Subcutaneous abdominal adipose tissue (tissue), 5 donors: ENCODE results near the gene RHOU.
"Not testable (repeated sequence)": the region's sequence is repeated elsewhere in the genome, so short reads cannot be mapped to it uniquely, and the experiment has no call there.

Source experiments
- H3K27ac ChIP-seq: one replicate; pipeline ENCODE4 v1.7.0; 2013; ENCODE audit warnings: low read depth, mild to moderate bottlenecking, inconsistent platforms, low read length, moderate library complexity
- H3K27me3 ChIP-seq, 5 donors: one replicate each; pipeline ENCODE4 v1.7.0; 2013; ENCODE audit warnings: low read length in 5 of 5, inconsistent platforms in 1 of 5; ENCODE audit not compliant: control insufficient read depth in 5 of 5, insufficient read depth in 4 of 5
- H3K36me3 ChIP-seq, 5 donors: one replicate each; pipeline ENCODE4 v1.7.0; 2013; ENCODE audit warnings: low read length in 5 of 5; ENCODE audit not compliant: control insufficient read depth in 5 of 5, insufficient read depth in 5 of 5
- H3K4me1 ChIP-seq, 5 donors: one replicate each; pipeline ENCODE4 v1.7.0; 2013; ENCODE audit warnings: low read length in 5 of 5, mild to moderate bottlenecking in 3 of 5, moderate library complexity in 1 of 5; ENCODE audit not compliant: control insufficient read depth in 5 of 5, insufficient read depth in 5 of 5
- H3K4me3 ChIP-seq, 5 donors: one replicate each; pipeline ENCODE4 v1.7.0; 2013; ENCODE audit warnings: low read length in 5 of 5, low read depth in 1 of 5
- H3K9ac ChIP-seq, 5 donors: one replicate each; pipeline ENCODE4 v1.7.0; 2013; ENCODE audit warnings: low read length in 5 of 5, mild to moderate bottlenecking in 4 of 5, moderate library complexity in 3 of 5
- H3K9me3 ChIP-seq, 5 donors: one replicate each; pipeline ENCODE4 v1.7.0; 2013; ENCODE audit warnings: low read length in 5 of 5; ENCODE audit not compliant: control insufficient read depth in 5 of 5
- donor health status: healthy.
- donor health status: healthy.
- donor health status: healthy.
- donor health status: healthy.
- donor health status: healthy.

RHOU gene

GRCh38 chr1:228767636-228768354 lies 32.5 kb downstream of the RHOU start:
- H3K4me3 ChIP-seq: no peak overlapping the region
- H3K27me3 ChIP-seq: no peaks in the 10 kb centered on the region
- H3K36me3 ChIP-seq: no peaks in the 10 kb centered on the region
- no peak overlapping the region for H3K27ac ChIP-seq
- no peaks in the 10 kb centered on the region for H3K4me1 ChIP-seq
- no peaks in the 10 kb centered on the region for H3K9me3 ChIP-seq
- H3K9ac ChIP-seq: no peak overlapping the region

- Histone ChIP-seq H3K27me3 (no peaks in the 10 kb centered on the region), H3K36me3 (no peaks in the 10 kb centered on the region), H3K9me3 (no peaks in the 10 kb centered on the region), H3K27ac (no peak overlapping the region), H3K9ac (no peak overlapping the region), H3K4me3 (no peak overlapping the region), H3K4me1 (no peaks in the 10 kb centered on the region)
Measured at GRCh38 chr1:228768355-228769000, 33.2 kb downstream of the RHOU start.

GRCh38 chr1:228770779-228771223 lies 35.5 kb downstream of the RHOU start:
- no peaks in the 10 kb centered on the region for H3K36me3 ChIP-seq
- no peak overlapping the region for H3K27ac ChIP-seq
- H3K9me3 ChIP-seq: no peaks in the 10 kb centered on the region
- no peaks in the 10 kb centered on the region for H3K4me1 ChIP-seq
- H3K9ac ChIP-seq: no peak overlapping the region
- no peak overlapping the region for H3K4me3 ChIP-seq
- H3K27me3 ChIP-seq: no peaks in the 10 kb centered on the region

- no peaks in the 10 kb centered on the region for H3K27me3 ChIP-seq
- no peaks in the 10 kb centered on the region for H3K4me1 ChIP-seq
- H3K27ac ChIP-seq: no peak overlapping the region
- H3K4me3 ChIP-seq: no peak overlapping the region
- no peaks in the 10 kb centered on the region for H3K36me3 ChIP-seq
- H3K9me3 ChIP-seq: no peaks in the 10 kb centered on the region
- no peak overlapping the region for H3K9ac ChIP-seq
Measured at GRCh38 chr1:228772516-228773212, 37.4 kb downstream of the RHOU start.

GRCh38 chr1:228775946-228776345 lies 40.7 kb downstream of the RHOU start:
- H3K27ac ChIP-seq, H3K9ac ChIP-seq, H3K4me3 ChIP-seq, H3K36me3 ChIP-seq, H3K9me3 ChIP-seq, H3K4me1 ChIP-seq, H3K27me3 ChIP-seq: not testable (repeated sequence)

GRCh38 chr1:228776449-228776848 lies 41.2 kb downstream of the RHOU start:
- H3K4me1 ChIP-seq: peaks cover 0 to 5% (median 3%) of the 10 kb centered on the region in 5 donors
- H3K9me3 ChIP-seq: no peaks in the 10 kb centered on the region
- no peaks in the 10 kb centered on the region for H3K36me3 ChIP-seq
- H3K9ac ChIP-seq: no peak overlapping the region
- H3K4me3 ChIP-seq: no peak overlapping the region
- H3K27ac ChIP-seq: no peak overlapping the region
- H3K27me3 ChIP-seq: no peaks in the 10 kb centered on the region

- H3K4me3 ChIP-seq: no peak overlapping the region
- no peak overlapping the region for H3K27ac ChIP-seq
- H3K9me3 ChIP-seq: no peaks in the 10 kb centered on the region
- peaks cover 0 to 8% (median 3%) of the 10 kb centered on the region in 5 donors for H3K4me1 ChIP-seq
- no peaks in the 10 kb centered on the region for H3K27me3 ChIP-seq
- H3K36me3 ChIP-seq: no peaks in the 10 kb centered on the region
- H3K9ac ChIP-seq: no peak overlapping the region
Measured at GRCh38 chr1:228777236-228777635, 42.0 kb downstream of the RHOU start.

GRCh38 chr1:228778026-228778425 lies 42.7 kb downstream of the RHOU start:
- Histone ChIP-seq H3K4me3 (no peak overlapping the region), H3K4me1 (peaks cover 0 to 8% (median 3%) of the 10 kb centered on the region in 5 donors), H3K9ac (no peak overlapping the region), H3K36me3 (no peaks in the 10 kb centered on the region), H3K9me3 (no peaks in the 10 kb centered on the region), H3K27ac (no peak overlapping the region), H3K27me3 (peaks cover 0 to 4% (median 0%) of the 10 kb centered on the region in 5 donors)

GRCh38 chr1:228778466-228778865 lies 43.2 kb downstream of the RHOU start:
- Histone ChIP-seq H3K9ac (no peak overlapping the region), H3K4me1 (peaks cover 0 to 8% (median 3%) of the 10 kb centered on the region in 5 donors), H3K27ac (no peak overlapping the region), H3K27me3 (peaks cover 0 to 4% (median 0%) of the 10 kb centered on the region in 5 donors), H3K4me3 (no peak overlapping the region), H3K36me3 (no peaks in the 10 kb centered on the region), H3K9me3 (no peaks in the 10 kb centered on the region)

GRCh38 chr1:228778961-228779360 lies 43.7 kb downstream of the RHOU start:
- Histone ChIP-seq H3K36me3 (no peaks in the 10 kb centered on the region), H3K27me3 (peaks cover 0 to 4% (median 0%) of the 10 kb centered on the region in 5 donors), H3K9me3 (no peaks in the 10 kb centered on the region), H3K4me1 (peaks cover 0 to 8% (median 3%) of the 10 kb centered on the region in 5 donors), H3K9ac (no peak overlapping the region), H3K4me3 (no peak overlapping the region), H3K27ac (no peak overlapping the region)
